HepG2 (cell line): Measurements from ENCODE around the gene TMC8. TPM values are rescaled to one million over a fixed set of nuclear protein-coding genes. Genes with fewer than 3 reads are reported as not detected.

Experiments
- AGO2 ChIP-seq: fragments of 200-400 bp; formaldehyde crosslinking; optimal IDR thresholded peaks from 2 replicates; pipeline ENCODE3; 2017; ENCODE audit warnings: mild to moderate bottlenecking, low read depth, low read length, moderate library complexity
- ASH2L ChIP-seq: fragments of 300-600, 200-600 bp; sonication (generic); IDR thresholded peaks from 2 replicates; pipeline ENCODE4 v1.7.0; 2017; ENCODE audit warnings: low read depth, mild to moderate bottlenecking, moderate library complexity, mixed read lengths, low read length; ENCODE audit not compliant: insufficient read length
- ATF7-NPFF ChIP-seq: sonication (generic); formaldehyde crosslinking; IDR thresholded peaks from 2 replicates; pipeline ENCODE4 v1.8.1; 2023; ENCODE audit warnings: mild to moderate bottlenecking, low read depth, missing genetic modification reagents, moderate library complexity
- BCL3 ChIP-seq: sonication (generic); formaldehyde crosslinking; IDR thresholded peaks from 2 replicates; pipeline ENCODE4 v1.5.1; 2020; ENCODE audit warnings: mild to moderate bottlenecking, missing genetic modification reagents, moderate library complexity
- FOXP1 ChIP-seq, 2 experiments: fragments of 450-650 bp in 1 of 2; IDR thresholded peaks; 2 replicates each; pipeline ENCODE4 v1.6.1; 2017 to 2018; ENCODE audit warnings: antibody characterized with exemption in 1 of 2
- HNF1B ChIP-seq: sonication (generic); formaldehyde crosslinking; IDR thresholded peaks from 2 replicates; pipeline ENCODE4 v1.5.1; 2020; ENCODE audit warnings: mild to moderate bottlenecking, moderate library complexity, missing genetic modification reagents
- HNRNPL ChIP-seq: fragments of 200-400 bp; formaldehyde crosslinking; IDR thresholded peaks from 2 replicates; pipeline ENCODE4 v1.6.1; 2017; ENCODE audit warnings: mild to moderate bottlenecking, low read depth, low read length
- MAZ ChIP-seq, 2 experiments: sonication (generic) in 1 of 2; formaldehyde crosslinking in 1 of 2; IDR thresholded peaks; 2 replicates each; pipeline versions ENCODE4 v1.5.0 to v1.6.1; 2012 to 2020; ENCODE audit warnings: low read depth in 2 of 2, mild to moderate bottlenecking in 2 of 2, borderline replicate concordance in 1 of 2, improper control_type of control experiment in 1 of 2, low read length in 1 of 2, missing genetic modification reagents in 1 of 2, moderate library complexity in 1 of 2
- MED13 ChIP-seq: sonication (generic); formaldehyde crosslinking; IDR thresholded peaks from 2 replicates; pipeline ENCODE4 v1.5.0; 2020; ENCODE audit warnings: missing genetic modification reagents
- NAIF1 ChIP-seq: sonication (generic); formaldehyde crosslinking; IDR thresholded peaks from 2 replicates; pipeline ENCODE4 v1.5.0; 2020; ENCODE audit warnings: mild to moderate bottlenecking, missing genetic modification reagents, borderline replicate concordance
- NCOA2 ChIP-seq: sonication (generic); formaldehyde crosslinking; IDR thresholded peaks from 2 replicates; pipeline ENCODE4 v1.8.0; 2022; ENCODE audit warnings: inconsistent platforms
- NFYB ChIP-seq: sonication (generic); formaldehyde crosslinking; IDR thresholded peaks from 2 replicates; pipeline ENCODE4 v1.4.0; 2020; ENCODE audit warnings: missing genetic modification reagents
- PHB2 ChIP-seq: fragments of 450-650 bp; IDR thresholded peaks from 2 replicates; pipeline ENCODE4 v1.6.1; 2018; ENCODE audit not compliant: partially characterized antibody
- PHF21A ChIP-seq: sonication (generic); formaldehyde crosslinking; IDR thresholded peaks from 2 replicates; pipeline ENCODE4 v1.5.0; 2020; ENCODE audit warnings: mild to moderate bottlenecking, missing genetic modification reagents
- RBM22 ChIP-seq: fragments of 200-400 bp; formaldehyde crosslinking; optimal IDR thresholded peaks from 2 replicates; pipeline ENCODE3; 2017; ENCODE audit warnings: mild to moderate bottlenecking, low read length, moderate library complexity
- RCOR2 ChIP-seq: IDR thresholded peaks from 2 replicates; pipeline ENCODE4 v1.6.1; 2016; ENCODE audit warnings: missing biosample characterization, missing genetic modification reagents
- TAF1 ChIP-seq: sonication (generic); formaldehyde crosslinking; IDR thresholded peaks from 2 replicates; pipeline ENCODE4 v1.4.0; 2020; ENCODE audit warnings: missing genetic modification reagents
- TBP ChIP-seq: sonication (generic); formaldehyde crosslinking; IDR thresholded peaks from 2 replicates; pipeline ENCODE4 v1.5.0; 2020; ENCODE audit warnings: missing genetic modification reagents
- TBX2 ChIP-seq: sonication (generic); formaldehyde crosslinking; IDR thresholded peaks from 2 replicates; pipeline ENCODE4 v1.5.0; 2020; ENCODE audit warnings: missing genetic modification reagents, mild to moderate bottlenecking, borderline replicate concordance
- TFE3 ChIP-seq: IDR thresholded peaks from 2 replicates; pipeline ENCODE4 v1.6.1; 2016
- THAP7 ChIP-seq: sonication (generic); formaldehyde crosslinking; IDR thresholded peaks from 2 replicates; pipeline ENCODE4 v1.8.1; 2023; ENCODE audit warnings: mild to moderate bottlenecking, missing genetic modification reagents
- ZNF256 ChIP-seq: sonication (generic); formaldehyde crosslinking; conservative IDR thresholded peaks from 2 replicates; pipeline ENCODE4 v1.4.0; 2020; ENCODE audit warnings: missing genetic modification reagents
- ZNF451 ChIP-seq: sonication (generic); formaldehyde crosslinking; IDR thresholded peaks from 2 replicates; pipeline ENCODE4 v1.5.0; 2020; ENCODE audit warnings: mild to moderate bottlenecking, missing genetic modification reagents
- ZNF570 ChIP-seq: sonication (generic); formaldehyde crosslinking; IDR thresholded peaks from 2 replicates; pipeline ENCODE4 v1.4.0; 2020; ENCODE audit warnings: mild to moderate bottlenecking, missing genetic modification reagents, borderline replicate concordance
- ZSCAN25 ChIP-seq: sonication (generic); formaldehyde crosslinking; IDR thresholded peaks from 2 replicates; pipeline ENCODE4 v1.8.0; 2022; ENCODE audit warnings: mild to moderate bottlenecking, missing genetic modification reagents
- polyA plus RNA-seq, 8 experiments: library from polyadenylated mRNA; depleted of rRNA in 3 of 8; stranded (reverse) in 7 of 8; unstranded in 1 of 8; fragments of >200 nt; fragmentation: Illumina TruSeq in 4 of 8; extraction: Trizol in 4 of 8; gene quantifications; 2 replicates each; pipeline versions ENCODE4 v1.2.1 to v1.2.3, GENCODE V29; 2011 to 2016; ENCODE audit warnings: low read depth in 4 of 8, missing spikeins in 1 of 8, mixed read lengths in 1 of 8; ENCODE audit not compliant: insufficient read depth in 1 of 8
- total RNA-seq, 5 experiments: library from RNA; depleted of rRNA; stranded (reverse); fragments of >200 nt; fragmentation: Illumina TruSeq; extraction: Trizol; gene quantifications; 2 replicates each; pipeline ENCODE4 v1.2.3, GENCODE V29; 2016; ENCODE audit warnings: low read depth in 1 of 5

TMC8 gene
- total and polyA plus RNA-seq, 2 of the 13 experiments (the other 11 are each of a cell fraction or from before 2014, with no cell fraction given): 0.53 to 7.8 TPM

- peak; percentile 31; the same call in 1 of the 2 replicates for TF ChIP-seq TBX2 (CRISPR knock-in tag)
- TF ChIP-seq MED13: no peak
- TF ChIP-seq THAP7 (CRISPR knock-in tag): no peak
- no peak for TF ChIP-seq TAF1 (CRISPR knock-in tag)
- TF ChIP-seq PHF21A (CRISPR knock-in tag): peak; percentile 73; the same call in 1 of the 2 replicates
- 0 out of 2 replicates have a peak, but pooled peaks have one; percentile 24 for TF ChIP-seq MAZ (IDR thresholded peaks at IDR 0.05; ENCODE audit: borderline replicate concordance, low read depth, low read length)
- TF ChIP-seq MAZ (CRISPR knock-in tag; IDR thresholded peaks at IDR 0.05; ENCODE audit: low read depth): 0 out of 2 replicates have a peak, but pooled peaks have one; percentile 19
- no peak for TF ChIP-seq NCOA2 (CRISPR knock-in tag)
- TF ChIP-seq BCL3 (CRISPR knock-in tag): no peak
- TF ChIP-seq ZNF256 (CRISPR knock-in tag): no peak
- no peak for TF ChIP-seq TBP (CRISPR knock-in tag)
- TF ChIP-seq TFE3 (CRISPR knock-in tag): 0 out of 2 replicates have a peak, but pooled peaks have one; percentile 16
- TF ChIP-seq ASH2L: peak; percentile 84
- TF ChIP-seq AGO2: no peak
- no peak for TF ChIP-seq FOXP1 (IDR thresholded peaks at IDR 0.05)
- TF ChIP-seq FOXP1 (CRISPR knock-in tag; IDR thresholded peaks at IDR 0.05): peak; percentile 65; the same call in 1 of the 2 replicates
- no peak for TF ChIP-seq RBM22
- peak; percentile 49; the same call in 1 of the 2 replicates for TF ChIP-seq HNF1B (CRISPR knock-in tag)
- TF ChIP-seq ZNF451 (CRISPR knock-in tag): no peak
- TF ChIP-seq RCOR2 (CRISPR knock-in tag): peak; percentile 64
- no peak for TF ChIP-seq HNRNPL
- TF ChIP-seq PHB2: no peak
- no peak for TF ChIP-seq ZNF570 (CRISPR knock-in tag)
- TF ChIP-seq ATF7-NPFF (CRISPR knock-in tag): no peak
- TF ChIP-seq NFYB (CRISPR knock-in tag): peak; percentile 54
- TF ChIP-seq ZSCAN25 (CRISPR knock-in tag): peak; percentile 72
- TF ChIP-seq NAIF1 (CRISPR knock-in tag): no peak
Measured at GRCh38 chr17:78159575-78160158, 29.1 kb downstream of the TMC8 start (continued).
